Erythroblast (primary cell): Measurements from ENCODE around the gene ALKBH6.

ENCODE experiments used
- GATA1 ChIP-seq: IDR thresholded peaks from 2 replicates; pipeline ENCODE4 v1.6.1; 2011; ENCODE audit warnings: low read depth, mild to moderate bottlenecking, control low read depth, low read length, moderate library complexity
- POLR2A ChIP-seq: IDR thresholded peaks from 2 replicates; pipeline ENCODE4 v1.6.1; 2011; ENCODE audit warnings: mild to moderate bottlenecking, low read length

DNA sequence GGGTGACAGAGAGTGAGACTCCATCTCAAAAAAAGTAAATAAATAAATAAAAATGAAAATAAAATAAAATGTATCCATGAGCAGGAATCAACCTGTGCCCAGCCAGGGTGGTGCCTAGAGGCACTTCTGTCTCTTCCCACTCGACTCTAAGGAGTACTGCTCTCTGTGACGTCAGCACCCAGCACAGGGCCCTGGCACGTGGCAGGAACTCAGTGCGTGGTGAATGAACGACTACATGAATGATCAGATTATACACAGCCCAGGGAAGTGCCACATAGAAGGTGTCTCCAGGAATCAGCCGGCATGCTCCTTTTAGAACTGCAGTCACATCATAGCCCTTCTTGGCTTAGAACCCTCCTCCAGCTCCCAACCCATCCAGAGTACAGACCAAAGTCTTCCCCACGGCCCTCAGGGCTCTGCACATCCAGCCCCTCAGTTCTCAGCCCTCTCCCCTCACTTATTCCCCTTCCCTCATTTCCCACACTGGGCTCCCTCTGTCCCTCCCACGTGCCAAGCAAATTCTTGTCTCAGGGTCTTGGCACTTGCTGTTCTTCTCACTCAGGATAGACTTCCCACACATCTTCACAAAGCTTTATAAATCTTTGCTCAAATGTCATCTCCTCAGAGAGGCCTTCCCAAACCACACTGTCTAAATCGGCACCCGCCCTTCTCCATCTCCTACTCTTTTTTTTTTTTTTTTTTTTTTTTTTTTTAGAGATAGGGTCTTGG, 14.5 kb upstream of the ALKBH6 start:
- TF ChIP-seq POLR2A (no peak), GATA1 (no peak)
